Hepatic stellate cell (primary cell): ENCODE results near the gene RIMS1.

Source experiments
- DNase-seq: peaks from one replicate; pipeline ENCODE4 v3.0.0; 2011; ENCODE audit warnings: low spot score

Gene RIMS1

DNA sequence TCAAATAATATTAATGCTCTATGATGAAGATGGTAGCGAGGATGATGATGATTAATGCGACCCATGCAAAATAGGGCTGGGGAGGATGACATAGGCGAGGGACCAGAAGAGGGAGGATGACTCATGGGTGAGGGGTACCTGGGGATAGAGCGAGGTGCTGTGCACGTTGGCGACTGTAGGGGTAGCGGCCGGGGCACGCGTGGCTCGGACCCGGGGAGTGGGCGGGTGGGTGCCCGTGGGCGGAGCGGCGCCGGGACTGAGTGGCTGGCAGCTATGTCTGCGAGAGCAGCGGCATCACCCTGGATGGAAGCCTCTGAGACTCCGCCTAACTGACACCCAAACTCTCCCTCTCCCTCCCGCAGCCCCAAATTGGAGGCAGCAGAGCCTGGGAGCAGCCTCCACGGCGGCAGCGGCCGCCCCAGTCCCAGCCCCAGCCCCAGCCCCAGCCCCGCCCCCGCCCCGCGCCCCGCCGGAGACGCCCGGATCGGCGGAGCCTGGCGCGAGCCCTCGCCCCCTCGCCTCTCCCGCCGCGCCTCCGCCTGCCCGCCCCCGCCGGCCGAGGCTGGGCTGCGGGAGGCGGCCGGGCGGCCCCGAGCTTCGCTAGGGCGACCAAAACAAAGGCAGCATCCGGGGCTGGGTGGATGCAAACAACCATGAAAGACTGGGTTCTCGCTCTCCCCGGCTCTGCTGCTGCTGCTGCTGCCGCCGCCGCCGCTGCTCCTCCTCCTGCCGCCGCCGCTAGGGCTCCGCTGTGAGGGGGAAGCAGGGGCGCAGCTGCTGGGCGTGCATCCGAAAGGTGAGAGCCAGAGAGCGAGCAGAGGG lies at the start of gene RIMS1:
Gene RIMS1, plus strand, starts transcription at position 367 of the 822 bp plus-strand sequence. CDS start 474 bp downstream, outside the sequence.
- peak; percentile 41 for DNase-seq

- no peak for DNase-seq
Observed at GRCh38 chr6:71851214-71851613, 35.1 kb upstream of the RIMS1 start.

DNA sequence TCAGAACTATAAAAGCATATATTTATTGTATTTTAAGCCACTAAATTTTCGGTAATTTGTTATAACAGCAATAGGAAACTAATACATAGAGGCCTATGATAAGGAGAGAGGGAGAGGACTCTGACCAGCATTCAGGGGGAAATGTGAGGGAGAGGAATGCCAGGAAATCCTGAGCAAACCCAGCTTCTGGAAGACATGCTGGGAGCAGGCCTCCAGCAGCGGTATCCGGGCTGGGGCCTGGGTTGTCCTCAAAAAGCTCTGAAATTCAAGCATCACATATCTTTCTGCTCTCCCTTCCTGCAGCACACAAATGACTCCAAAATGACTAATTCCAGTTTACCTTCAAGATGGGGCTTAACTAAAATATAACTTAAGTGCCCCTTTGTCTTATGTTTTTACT lies 33.4 kb upstream of the RIMS1 start:
- no peak for DNase-seq

DNA sequence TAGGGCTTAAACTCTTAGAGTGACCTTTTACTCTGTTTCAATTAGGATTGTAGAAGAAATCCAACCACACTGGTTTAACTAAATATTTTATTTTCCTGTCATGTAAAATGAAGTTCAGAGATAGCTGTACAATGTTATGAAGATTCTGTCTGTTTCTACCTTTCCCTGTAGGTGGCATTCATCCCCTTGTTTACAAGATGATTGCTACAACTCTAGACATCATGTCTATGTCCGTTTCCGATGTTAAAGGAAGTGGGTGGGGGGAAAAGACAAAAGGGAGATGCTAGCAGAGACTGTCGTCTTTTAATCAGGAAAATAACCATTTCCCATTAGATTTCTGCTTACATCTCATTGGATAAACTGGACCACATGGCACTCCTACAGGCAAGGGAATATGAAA lies 30.9 kb upstream of the RIMS1 start:
- DNase-seq, result no peak

GRCh38 chr6:71879016-71879415 lies 7.3 kb upstream of the RIMS1 start:
- no peak for DNase-seq

- DNase-seq, result no peak
Observed at GRCh38 chr6:71887006-71887743, 825 bp downstream of the RIMS1 start.

DNA sequence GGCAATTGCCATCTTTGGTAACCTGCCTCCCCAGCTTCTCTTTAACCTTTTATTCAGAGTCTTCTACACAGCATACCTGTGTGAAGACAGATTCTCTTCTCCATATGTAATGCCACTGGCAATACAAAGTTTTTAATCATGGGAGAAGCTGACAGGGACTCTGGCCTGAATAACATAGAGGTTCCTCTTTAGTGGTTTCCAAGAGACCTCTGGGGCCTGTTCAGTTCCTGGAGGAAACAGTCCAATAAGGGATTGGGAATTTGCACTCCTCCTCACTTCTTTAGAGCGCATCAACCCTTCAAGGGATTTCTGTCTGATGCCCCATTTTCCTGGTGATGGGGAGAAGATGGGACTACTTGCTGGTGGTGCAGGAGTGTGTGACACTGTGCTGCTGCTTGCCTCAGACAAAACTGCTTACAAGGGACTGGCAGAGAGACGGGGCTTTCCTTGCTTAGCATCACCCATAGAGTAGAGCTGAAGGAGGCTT lies 1.4 kb downstream of the RIMS1 start:
- no peak for DNase-seq

GRCh38 chr6:71888756-71889340 lies 2.5 kb downstream of the RIMS1 start:
- DNase-seq, result no peak

DNA sequence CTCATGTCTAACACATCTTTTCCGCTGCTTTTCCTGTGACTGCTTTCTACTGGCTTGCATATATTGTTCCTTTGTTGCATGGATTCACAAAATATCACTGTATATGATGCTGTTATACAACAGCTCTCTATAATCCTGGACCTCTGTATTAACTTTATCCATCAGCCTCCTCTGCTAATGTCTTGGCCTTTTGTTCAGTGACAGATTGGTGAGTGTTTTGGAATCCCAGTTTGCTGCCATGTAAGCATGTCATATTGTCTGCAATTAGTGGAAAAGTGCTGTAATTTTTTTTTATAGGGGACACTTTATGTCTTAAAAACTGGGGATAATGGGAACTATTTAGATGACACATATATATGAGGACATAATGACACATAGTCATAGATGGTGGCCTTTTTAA lies 3.0 kb downstream of the RIMS1 start:
- DNase-seq, result no peak

GRCh38 chr6:71892641-71893040 lies 6.3 kb downstream of the RIMS1 start:
- DNase-seq, result no peak

GRCh38 chr6:71900642-71901041 lies 14.3 kb downstream of the RIMS1 start:
- DNase-seq, result no peak

DNA sequence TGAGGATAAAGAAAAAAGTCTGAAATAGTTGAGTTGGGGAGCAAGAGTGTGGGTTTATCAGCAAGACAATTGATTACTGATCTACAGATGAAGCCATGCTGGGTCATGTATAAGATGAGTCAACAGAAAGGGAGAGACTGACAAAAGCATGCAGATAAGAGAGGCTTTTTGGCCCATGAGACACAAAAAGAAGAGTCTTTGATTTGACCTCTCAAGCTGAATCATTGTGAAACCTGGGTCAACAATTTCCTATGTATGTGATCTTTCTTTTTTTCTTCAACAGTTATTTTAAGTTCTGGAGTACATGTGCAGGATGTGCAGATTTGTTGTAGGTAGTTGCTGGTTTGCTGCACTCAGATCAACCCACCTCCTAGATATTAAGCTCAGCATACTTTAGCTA lies 15.9 kb downstream of the RIMS1 start:
- DNase-seq, result no peak

DNA sequence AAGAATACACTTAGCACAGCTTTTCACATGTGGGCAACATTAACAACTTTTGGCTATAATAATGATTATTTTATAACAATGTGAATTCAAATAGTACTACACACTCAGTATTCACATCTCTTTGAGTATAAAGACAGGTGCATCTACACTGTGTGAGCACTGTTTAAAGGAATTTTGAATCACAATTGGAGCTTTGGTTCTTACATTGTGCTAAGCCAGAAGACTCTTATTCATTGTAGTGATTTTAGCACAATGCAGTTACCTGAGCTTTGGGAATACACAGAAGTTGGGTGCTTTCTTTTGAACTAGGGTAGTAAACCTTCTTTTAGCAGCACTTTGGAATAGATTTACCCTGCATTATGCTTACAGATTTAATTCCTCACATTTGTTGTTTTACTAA lies 20.5 kb downstream of the RIMS1 start:
- DNase-seq, result no peak

DNA sequence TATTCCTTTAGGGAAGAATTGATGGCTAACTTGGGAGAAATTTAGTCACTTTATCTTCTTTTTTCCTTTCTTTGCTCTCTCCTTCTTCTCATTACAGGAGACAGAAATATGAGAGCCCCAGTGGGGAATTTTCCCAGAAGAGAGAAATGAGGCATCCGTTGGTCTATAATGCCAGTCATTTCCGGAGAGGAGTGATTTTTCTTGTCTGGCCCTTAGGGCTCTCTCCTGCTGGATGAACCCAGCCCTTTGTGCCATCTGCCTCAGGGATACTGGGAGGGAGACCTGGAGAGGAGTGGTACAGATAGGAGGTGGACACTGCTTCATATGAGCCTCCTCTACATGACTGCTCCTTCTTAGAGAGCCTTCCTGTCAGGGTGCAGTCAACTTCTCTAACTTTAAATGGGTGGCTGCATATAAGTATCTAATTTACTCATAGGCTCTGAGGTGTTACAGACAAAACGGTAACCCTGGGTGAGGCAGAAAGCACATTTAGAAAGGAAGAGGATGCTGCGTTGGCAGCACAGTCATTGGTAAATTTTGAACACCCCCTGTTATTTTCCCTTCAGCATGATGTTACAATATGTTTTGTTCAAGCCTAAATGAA lies 21.9 kb downstream of the RIMS1 start:
- DNase-seq, result no peak

DNA sequence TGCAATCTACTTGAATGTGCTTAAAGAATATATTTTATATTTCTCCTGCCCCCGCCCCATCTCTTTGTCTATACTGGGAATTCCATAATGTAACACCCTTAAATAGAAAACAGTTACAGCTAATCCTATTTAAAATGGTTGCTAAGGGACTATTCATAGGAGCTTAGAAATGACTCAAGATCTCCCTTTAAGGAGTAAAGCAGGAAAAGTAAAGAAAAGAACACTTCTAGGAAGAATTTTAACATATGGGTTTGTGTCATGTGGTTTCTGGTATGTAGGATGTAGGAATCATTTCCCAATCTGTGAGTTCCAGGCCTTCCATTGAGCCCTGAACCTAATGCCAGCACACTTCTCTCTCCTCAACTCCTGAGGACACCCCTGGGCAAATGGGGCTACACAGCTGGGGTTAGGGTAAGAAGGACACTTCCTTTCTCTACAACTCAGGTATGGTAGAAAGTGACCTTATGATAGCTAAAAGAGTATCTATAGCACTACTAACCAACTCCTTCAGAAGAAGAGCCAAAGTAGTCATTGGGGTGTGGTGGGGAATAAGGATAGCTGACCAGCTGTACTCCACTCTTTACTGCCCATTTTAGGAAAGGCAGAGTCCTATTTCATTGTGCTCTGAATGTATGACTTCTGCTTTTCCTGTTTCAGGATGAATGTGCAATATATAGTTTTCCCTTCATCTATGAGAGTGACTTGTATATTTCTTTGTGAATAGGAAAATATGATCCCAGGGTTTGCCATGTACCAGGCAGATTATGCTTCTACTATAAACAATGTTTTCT lies 27.3 kb downstream of the RIMS1 start:
- DNase-seq, result no peak

GRCh38 chr6:71929047-71929446 lies 42.7 kb downstream of the RIMS1 start:
- no peak for DNase-seq

DNA sequence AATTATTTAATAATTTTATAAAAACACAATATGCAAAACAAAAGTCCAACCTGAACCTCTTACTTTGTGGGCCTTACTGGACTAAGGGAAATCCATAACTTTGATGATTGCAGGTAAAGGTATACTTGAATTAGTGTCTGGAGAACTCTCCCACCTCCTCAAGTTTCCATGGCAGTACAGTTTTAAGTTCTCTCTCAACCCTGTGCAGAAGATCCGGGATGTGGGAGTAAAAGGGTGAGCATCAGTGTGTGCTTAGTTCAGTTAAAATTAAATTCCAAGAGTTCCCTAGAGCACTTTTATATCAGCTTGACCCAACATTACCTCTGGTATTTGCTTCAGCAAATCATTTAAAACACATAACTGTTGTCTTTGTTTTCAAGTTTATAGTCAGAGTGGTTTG lies 47.5 kb downstream of the RIMS1 start:
- no peak for DNase-seq

DNA sequence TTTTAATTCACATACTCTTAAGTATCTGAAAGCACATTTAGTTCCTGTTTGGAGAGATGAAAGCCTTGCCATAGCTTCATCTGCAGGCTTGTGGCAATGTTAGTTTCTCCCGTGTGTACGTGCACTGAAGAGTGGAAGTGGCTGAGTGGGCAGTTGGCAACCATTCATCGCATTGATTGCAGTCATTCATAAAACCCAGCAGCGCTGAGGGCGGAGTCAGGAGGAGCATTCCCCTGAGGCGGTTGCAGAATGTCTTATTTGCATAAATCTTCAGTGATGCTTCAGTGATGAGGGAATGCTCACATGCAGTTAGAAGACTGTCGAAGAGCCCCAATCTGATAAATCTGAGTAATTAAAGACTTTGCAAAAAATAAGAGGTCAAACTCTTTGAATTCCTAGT lies 79.1 kb downstream of the RIMS1 start:
- DNase-seq, result no peak

DNA sequence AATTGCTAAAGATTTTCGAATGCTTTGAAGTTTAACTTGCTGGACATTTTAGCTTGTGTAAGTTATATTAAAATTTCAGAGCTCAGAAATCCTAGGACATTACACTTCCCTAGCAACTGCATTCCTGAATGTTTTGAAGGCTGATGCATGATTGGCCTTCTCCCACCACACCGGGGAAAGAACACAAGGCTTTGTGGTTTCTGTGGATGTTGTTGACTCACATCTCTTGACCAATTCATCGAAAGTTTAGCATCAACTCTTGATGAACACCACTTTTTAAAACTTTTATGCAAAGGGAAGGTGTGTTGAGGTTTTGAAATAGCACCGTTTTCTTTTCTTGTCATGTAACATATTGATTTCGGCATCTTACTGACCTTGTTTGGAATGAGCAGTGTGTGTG lies 81.1 kb downstream of the RIMS1 start:
- DNase-seq, result peak; percentile 15

DNA sequence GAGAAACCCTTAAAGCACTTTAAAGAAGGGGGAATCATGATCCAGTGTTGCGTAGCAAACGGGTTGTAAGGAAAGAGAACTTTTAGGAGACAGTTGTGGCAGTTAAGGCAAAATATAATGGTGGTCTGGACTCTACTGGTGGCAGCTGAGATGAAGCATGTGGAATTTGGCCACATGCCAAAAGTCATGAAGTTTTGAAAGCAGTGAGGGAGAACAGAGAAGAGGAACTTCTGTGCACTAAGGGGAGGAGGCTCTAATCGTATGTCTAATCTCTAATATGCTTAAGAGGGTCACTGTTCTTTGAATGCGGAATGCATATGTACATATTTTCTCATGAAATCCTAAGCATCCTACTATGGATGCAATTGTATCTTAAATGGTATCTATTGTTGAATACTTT lies 91.5 kb downstream of the RIMS1 start:
- no peak for DNase-seq

- DNase-seq, result no peak
Observed at GRCh38 chr6:71979911-71980310, 93.6 kb downstream of the RIMS1 start.

GRCh38 chr6:71982389-71982788 lies 96.0 kb downstream of the RIMS1 start:
- DNase-seq, result no peak
